Islet of Langerhans (tissue), 1 donor: ENCODE data around the gene OTOS.

Source experiments
- FAIRE-seq: peaks from one replicate; lab custom pipeline; 2011; peaks lifted over from hg19 to GRCh38; lab: Jason Lieb, UNC

OTOS gene

GRCh38 chr2:240167588-240167880 is 27.1 kb upstream of the OTOS start:
- FAIRE-seq, result no peak

- no peak for FAIRE-seq
Measured at GRCh38 chr2:240166761-240167587, 26.5 kb upstream of the OTOS start.

- FAIRE-seq, result no peak
Measured at GRCh38 chr2:240166191-240166590, 25.7 kb upstream of the OTOS start.

GRCh38 chr2:240165661-240166060 is 25.2 kb upstream of the OTOS start:
- FAIRE-seq, result no peak

DNA sequence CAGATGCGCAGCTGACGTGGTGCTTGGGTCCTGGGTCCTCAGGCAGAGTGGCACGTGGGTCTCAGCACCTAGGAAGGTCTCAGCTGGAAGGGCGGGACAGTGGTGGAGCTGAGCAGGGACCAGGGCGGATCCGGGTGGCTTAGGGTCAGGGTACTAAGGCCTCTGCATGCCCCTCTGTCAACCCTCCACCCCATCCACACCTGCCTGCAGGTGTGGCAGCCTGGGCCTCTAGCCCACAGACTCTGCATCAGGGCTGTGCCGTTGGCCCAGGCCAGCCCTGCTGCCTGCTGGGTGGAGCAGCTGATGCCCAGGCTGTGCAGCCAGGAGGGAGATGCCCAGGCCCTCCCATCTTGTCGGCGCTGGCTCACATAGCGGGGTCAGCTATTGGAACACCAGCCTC is 24.6 kb upstream of the OTOS start:
- FAIRE-seq, result no peak

- FAIRE-seq, result no peak
Measured at GRCh38 chr2:240164586-240164985, 24.1 kb upstream of the OTOS start.

DNA sequence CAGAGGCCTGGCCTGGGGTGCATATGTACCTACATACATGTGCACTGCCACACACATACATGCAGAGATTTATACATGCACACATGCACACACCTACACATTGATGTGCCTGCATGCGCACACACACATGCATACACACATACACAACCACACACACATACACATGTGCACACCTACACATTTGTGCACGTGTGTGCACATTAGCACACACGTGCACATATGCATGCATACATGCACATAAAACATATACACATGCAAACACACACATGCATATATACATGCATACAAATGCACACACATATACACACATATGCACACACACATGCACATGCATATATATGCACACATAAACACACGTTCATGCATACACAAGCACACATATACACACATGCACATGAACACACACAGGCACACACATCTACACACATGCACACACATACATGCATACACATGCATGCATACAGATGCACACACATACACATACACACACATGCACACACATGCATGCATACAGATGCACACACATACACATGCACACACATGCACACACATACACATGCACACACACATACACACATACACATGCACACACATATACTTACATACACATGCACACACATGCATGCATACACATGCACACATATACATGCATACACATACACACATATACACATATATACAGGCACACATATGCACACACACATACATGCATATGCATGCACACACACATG is 23.6 kb upstream of the OTOS start:
- FAIRE-seq, result no peak

GRCh38 chr2:240162939-240163714 is 22.7 kb upstream of the OTOS start:
- no peak for FAIRE-seq

- no peak for FAIRE-seq
Measured at GRCh38 chr2:240162531-240162930, 22.1 kb upstream of the OTOS start.

- FAIRE-seq, result no peak
Measured at GRCh38 chr2:240162032-240162431, 21.6 kb upstream of the OTOS start.

GRCh38 chr2:240161087-240161750 is 20.8 kb upstream of the OTOS start:
- no peak for FAIRE-seq

DNA sequence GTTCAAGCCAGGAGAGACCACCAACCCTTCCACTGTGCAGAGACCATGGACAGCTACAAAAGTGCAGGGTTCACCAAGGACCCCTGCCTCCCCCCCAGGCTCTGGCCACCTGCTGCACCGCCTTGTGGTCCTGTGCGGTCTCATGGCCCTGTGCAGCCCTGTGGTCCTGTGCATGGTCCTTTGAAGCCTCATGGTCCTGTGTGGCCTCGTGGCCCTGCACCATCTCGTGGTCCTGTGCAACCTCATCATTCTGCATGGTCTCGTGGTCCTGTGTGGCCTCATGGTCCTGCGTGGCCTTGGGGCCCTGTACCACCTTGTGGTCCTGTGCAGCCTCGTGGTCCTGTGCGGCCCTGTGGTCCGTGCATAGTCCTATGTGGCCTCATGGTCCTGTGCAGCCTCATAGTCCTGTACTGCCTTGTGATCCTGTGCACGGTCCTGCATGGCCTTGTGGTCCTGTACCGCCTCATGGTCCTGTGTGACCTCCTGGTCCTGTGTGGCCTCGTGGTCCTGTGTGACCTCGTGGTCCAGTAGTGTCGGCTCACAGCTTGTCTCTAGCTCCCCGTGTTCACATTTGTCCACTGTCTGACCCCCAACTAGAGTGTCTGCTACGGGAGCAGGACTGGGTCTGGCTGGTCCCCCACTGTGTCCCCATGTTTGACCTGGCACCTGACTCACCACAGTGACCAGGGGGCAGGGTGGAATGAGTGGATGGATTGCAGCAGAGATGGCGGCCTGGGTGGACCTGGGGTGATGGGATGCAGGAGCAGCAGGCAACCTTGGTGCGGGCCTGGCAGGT is 20.0 kb upstream of the OTOS start:
- no peak for FAIRE-seq

DNA sequence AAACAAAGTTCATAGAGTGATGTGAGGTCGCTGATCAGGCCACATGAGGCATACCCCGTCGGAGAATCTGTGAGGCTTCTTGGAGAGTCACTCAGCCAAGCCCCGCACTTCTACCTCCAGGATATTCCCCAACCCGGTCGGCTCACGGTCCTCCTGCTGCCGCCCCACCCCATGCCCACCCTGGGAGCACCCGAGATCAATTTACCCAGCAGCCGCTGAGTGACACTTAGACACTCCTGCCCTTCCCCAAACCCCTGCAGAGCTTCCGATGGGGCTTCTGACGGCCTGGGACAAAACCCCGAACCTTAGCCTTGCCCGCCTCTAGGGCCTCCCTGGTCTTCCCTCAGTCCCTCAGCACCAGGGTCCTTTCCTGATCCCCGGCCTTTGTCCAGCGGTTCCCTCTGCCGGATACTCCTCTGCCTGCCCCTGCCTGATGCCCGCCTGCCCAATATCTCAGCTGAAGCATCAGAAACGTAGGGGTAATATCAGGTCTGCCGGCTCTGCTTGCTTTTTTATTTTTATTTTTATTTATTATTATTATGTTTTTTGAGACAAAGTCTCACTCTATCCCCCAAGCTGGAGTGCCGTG is 18.9 kb upstream of the OTOS start:
- no peak for FAIRE-seq

DNA sequence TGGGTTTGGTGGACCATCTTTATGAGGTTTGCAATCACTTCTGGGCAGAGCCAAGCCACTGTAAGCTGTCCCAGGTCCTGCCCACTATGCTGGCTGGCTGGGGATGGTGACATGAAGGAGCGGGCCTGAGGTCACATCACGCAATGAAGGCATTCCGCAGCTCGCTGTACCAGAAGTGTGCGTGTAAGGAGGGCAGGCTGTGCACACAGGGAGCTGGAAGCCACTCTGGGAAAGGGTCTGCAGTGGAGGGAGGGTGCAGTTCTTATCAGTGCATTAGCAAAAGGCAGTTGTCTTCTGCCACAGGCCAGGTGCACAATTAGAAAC is 16.7 kb upstream of the OTOS start:
- FAIRE-seq, result no peak

DNA sequence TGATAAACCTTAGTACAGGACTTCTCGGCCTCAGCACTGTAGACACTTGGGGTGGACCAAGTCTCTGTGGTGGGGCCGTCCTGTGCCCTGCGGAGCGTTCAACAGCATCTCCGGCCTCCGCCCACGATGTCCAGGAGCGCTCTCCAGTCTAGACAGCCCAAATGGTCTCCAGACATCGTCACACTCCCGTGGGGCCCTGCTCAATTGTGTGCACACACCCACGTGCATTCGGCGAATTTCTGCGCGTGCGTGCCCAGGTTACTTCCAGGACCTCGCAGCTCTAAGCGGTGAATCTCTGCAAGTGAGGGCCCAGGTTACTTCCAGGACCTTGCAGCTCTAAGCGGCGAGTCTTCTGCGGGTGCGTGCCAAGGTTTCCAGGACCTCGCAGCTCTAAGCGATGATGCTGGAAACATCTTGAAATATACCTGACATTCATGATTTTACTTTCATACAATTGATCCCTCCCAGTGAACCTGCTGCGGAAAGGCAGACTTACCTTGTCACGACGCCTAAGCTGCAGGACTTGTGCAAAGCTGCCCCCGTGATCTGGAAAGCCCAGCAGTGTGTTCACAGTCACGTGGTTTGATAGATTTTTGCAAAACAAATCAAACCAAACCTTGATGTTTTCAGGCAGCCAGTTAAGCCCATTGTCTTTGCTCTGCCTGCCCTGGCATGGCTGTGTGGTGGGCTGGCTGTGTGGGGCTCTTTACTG is 16.1 kb upstream of the OTOS start:
- no peak for FAIRE-seq

DNA sequence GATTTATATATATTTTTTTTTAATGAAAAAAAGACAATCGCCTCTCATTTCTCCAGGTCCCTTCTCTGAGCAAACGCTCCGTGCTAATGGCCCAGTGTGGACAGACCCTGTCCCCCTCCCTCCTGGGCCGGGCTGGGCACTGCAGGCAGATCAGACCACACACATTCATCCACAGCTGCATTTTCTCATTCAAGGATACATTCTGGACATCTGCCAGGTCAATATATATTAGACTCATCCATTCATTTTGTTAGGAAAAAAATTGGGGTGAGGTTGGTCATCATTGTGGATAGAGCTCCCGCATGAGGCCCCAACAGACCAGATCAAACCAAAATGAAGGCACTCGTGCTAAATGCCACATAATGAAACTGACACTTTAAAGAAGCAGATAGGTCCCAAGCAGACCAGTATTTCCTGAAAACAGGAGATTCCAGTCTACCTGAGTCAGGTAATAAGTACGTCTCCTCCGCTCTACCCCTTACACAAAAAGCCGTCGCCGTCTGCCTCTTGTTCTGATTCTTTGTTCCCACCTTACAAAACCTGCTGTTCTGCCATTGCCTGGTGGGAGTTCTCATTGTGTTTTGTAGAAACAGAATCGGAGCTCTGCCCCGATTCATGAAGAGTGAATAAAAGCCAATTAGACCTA is 15.4 kb upstream of the OTOS start:
- no peak for FAIRE-seq

- no peak for FAIRE-seq
Measured at GRCh38 chr2:240155048-240155744, 14.7 kb upstream of the OTOS start.

- FAIRE-seq, result no peak
Measured at GRCh38 chr2:240154606-240155005, 14.1 kb upstream of the OTOS start.

DNA sequence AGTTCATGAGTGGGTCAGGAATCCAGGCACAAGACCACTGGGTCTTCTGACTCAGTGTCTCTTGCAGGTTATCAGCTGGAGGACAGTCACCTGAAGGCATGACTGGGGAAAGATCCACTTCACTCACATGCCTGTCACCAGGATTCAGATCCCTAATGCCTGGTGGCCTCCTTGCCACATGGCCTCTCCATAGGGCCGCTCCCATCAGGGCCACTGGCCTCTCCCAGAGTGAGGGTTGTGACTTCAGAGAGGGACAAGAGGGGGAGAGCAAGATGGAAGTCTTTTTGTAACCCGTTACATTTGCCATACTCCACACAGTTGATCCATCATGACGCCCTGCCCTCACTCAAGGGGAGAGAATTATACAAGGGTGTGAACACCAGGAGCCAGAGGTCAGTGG is 13.0 kb upstream of the OTOS start:
- no peak for FAIRE-seq
